NT2/D1 (cell line): Measurements from ENCODE around the gene PTPN1.

Experiments
- SUZ12 ChIP-seq: IDR thresholded peaks from 2 replicates; pipeline ENCODE4 v1.6.1; 2011; ENCODE audit not compliant: insufficient read length, insufficient read depth; ENCODE audit errors: extremely low read depth
- YY1 ChIP-seq: IDR thresholded peaks from 2 replicates; pipeline ENCODE4 v1.6.1; 2011; ENCODE audit not compliant: insufficient read length, insufficient read depth
- ZNF274 ChIP-seq: IDR thresholded peaks from 2 replicates; pipeline ENCODE4 v1.6.1; 2011; ENCODE audit warnings: mild to moderate bottlenecking, low read depth, low read length

DNA sequence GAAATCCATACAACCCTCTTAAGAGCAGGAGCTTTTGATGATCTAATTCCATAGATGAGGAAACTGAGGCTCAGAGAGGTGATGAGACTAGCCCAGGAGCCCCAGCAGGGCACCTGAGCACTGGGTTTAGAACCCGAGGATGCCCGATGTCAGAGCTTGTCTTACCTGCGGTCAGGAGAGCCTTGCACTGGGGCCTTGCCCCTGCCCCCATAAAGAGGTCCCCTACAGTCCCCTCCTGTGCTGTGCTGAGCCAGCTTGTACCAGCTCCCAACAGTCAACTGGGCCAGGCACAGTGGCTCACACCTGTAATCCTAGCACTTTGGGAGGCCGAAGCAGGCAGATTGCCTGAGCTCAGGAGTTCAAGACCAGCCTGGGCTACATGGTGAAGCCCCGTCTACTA lies 122.5 kb downstream of the PTPN1 start:
- TF ChIP-seq YY1: no peak
- no peak for TF ChIP-seq ZNF274
- TF ChIP-seq SUZ12: no peak
